Fibroblast of mammary gland (primary cell): ENCODE data around the gene RAB15.

Experiments
- DNase-seq: peaks from one replicate; pipeline ENCODE4 v3.0.0-alpha.2; 2010; ENCODE audit warnings: low read depth
- H3K4me3 ChIP-seq: 2 replicates; pipeline ENCODE4 v1.5.1; 2011; ENCODE audit warnings: low read depth, mild to moderate bottlenecking, low read length, moderate library complexity; ENCODE audit not compliant: control insufficient read depth
- CTCF ChIP-seq: conservative IDR thresholded peaks from 2 replicates; pipeline ENCODE4 v1.5.1; 2011; ENCODE audit warnings: low read depth, low read length, inconsistent platforms; ENCODE audit not compliant: control insufficient read depth, insufficient read depth

Gene RAB15

GRCh38 chr14:64910847-64911495 lies 61.2 kb downstream of the RAB15 start:
- H3K4me3 ChIP-seq = no peak overlapping the region
- DNase-seq = peak; percentile 50
- peak; percentile 82 for TF ChIP-seq CTCF

GRCh38 chr14:64906022-64906421 lies 66.1 kb downstream of the RAB15 start:
- TF ChIP-seq CTCF = no peak
- no peak for DNase-seq
- H3K4me3 ChIP-seq = no peak overlapping the region

- DNase-seq = no peak
- H3K4me3 ChIP-seq = no peak overlapping the region
- TF ChIP-seq CTCF = no peak
Measured at GRCh38 chr14:64899958-64900357, 72.2 kb downstream of the RAB15 start.
